WTC11 (cell line): ENCODE data around the gene FEN1.

ENCODE experiments used
- SP1 ChIP-seq: sonication (generic); formaldehyde crosslinking; conservative IDR thresholded peaks from 2 replicates; pipeline ENCODE4 v1.8.1; 2022; ENCODE audit warnings: missing genetic modification reagents
- ZNF263 ChIP-seq: sonication (generic); formaldehyde crosslinking; IDR thresholded peaks from 2 replicates; pipeline ENCODE4 v1.8.1; 2022; ENCODE audit warnings: low read depth, mild to moderate bottlenecking, moderate library complexity, missing genetic modification reagents
- TF ChIP-seq, protein P1 (sequence below): fragments of 200-600 bp; IDR thresholded peaks from 2 replicates; pipeline ENCODE4 v1.8.0; 2022; ENCODE audit warnings: antibody characterized with exemption

- TF ChIP-seq, protein P1, sequence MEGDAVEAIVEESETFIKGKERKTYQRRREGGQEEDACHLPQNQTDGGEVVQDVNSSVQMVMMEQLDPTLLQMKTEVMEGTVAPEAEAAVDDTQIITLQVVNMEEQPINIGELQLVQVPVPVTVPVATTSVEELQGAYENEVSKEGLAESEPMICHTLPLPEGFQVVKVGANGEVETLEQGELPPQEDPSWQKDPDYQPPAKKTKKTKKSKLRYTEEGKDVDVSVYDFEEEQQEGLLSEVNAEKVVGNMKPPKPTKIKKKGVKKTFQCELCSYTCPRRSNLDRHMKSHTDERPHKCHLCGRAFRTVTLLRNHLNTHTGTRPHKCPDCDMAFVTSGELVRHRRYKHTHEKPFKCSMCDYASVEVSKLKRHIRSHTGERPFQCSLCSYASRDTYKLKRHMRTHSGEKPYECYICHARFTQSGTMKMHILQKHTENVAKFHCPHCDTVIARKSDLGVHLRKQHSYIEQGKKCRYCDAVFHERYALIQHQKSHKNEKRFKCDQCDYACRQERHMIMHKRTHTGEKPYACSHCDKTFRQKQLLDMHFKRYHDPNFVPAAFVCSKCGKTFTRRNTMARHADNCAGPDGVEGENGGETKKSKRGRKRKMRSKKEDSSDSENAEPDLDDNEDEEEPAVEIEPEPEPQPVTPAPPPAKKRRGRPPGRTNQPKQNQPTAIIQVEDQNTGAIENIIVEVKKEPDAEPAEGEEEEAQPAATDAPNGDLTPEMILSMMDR = no peak
- TF ChIP-seq SP1 (CRISPR knock-in tag) (no peak), ZNF263 (CRISPR knock-in tag) (no peak)
Measured at GRCh38 chr11:61744181-61744580, 48.5 kb upstream of the FEN1 start.
